AG10803 (cell line): Measurements from ENCODE around the gene LOXL1.

ENCODE experiments used
- DNase-seq: peaks from one replicate; pipeline ENCODE4 v3.0.0; 2010; ENCODE audit warnings: low read depth
- H3K4me3 ChIP-seq: 2 replicates; pipeline ENCODE4 v1.5.1; 2011; ENCODE audit warnings: mild to moderate bottlenecking, low read length, control low read depth
- CTCF ChIP-seq: conservative IDR thresholded peaks from 2 replicates; pipeline ENCODE4 v1.5.1; 2011; ENCODE audit warnings: mild to moderate bottlenecking, low read length, control low read depth, inconsistent platforms

Gene LOXL1

GRCh38 chr15:73902121-73903020, 23.9 kb upstream of the LOXL1 start:
- no peak for TF ChIP-seq CTCF
- no peak for DNase-seq
- H3K4me3 ChIP-seq, result no peak overlapping the region

- TF ChIP-seq CTCF, result no peak
- no peak for DNase-seq
Measured at GRCh38 chr15:73904026-73904815, 22.0 kb upstream of the LOXL1 start.

GRCh38 chr15:73905225-73905827, 20.9 kb upstream of the LOXL1 start:
- no peak for TF ChIP-seq CTCF
- DNase-seq, result no peak
- no peak overlapping the region for H3K4me3 ChIP-seq

More at GRCh38 chr15:73904026-73904815, 22.0 kb upstream of the LOXL1 start:
- no peak overlapping the region for H3K4me3 ChIP-seq

GRCh38 chr15:73906346-73907034, 19.8 kb upstream of the LOXL1 start:
- DNase-seq, result peak; percentile 40
- H3K4me3 ChIP-seq, result no peak overlapping the region
- TF ChIP-seq CTCF, result no peak

- H3K4me3 ChIP-seq, result no peak overlapping the region
- TF ChIP-seq CTCF, result no peak
- DNase-seq, result no peak
Measured at GRCh38 chr15:73907035-73907408, 19.2 kb upstream of the LOXL1 start.

- DNase-seq, result peak; percentile 68
- peak; percentile 91 for TF ChIP-seq CTCF
- no peak overlapping the region for H3K4me3 ChIP-seq
Measured at GRCh38 chr15:73908030-73908821, 18.0 kb upstream of the LOXL1 start.
